Uterus (tissue), 4 donors: ENCODE results near the gene PTPN20. TPM values are rescaled to one million over a fixed set of nuclear protein-coding genes. Genes with fewer than 3 reads are reported as not detected.

Source experiments
- DNase-seq, 2 donors: peaks; one replicate each; pipeline ENCODE4 v3.0.0-alpha.2; 2019 to 2020
- H3K27ac ChIP-seq, 2 donors: fragments of 200-600 bp; sonication (generic); 1 replicate in 1 of 2; 2 replicates in 1 of 2; pipeline ENCODE4 v1.5.1; 2016 to 2018
- H3K27me3 ChIP-seq, 2 donors: fragments of 200-600 bp; sonication (generic); one replicate each; pipeline ENCODE4 v1.5.1; 2018 to 2019; ENCODE audit warnings: control low read depth in 1 of 2
- H3K36me3 ChIP-seq, 2 donors: fragments of 200-600 bp; sonication (generic); one replicate each; pipeline ENCODE4 v1.5.1; 2019; ENCODE audit warnings: control low read depth in 1 of 2
- H3K4me1 ChIP-seq, 2 donors: fragments of 200-600 bp; sonication (generic); one replicate each; pipeline ENCODE4 v1.5.1; 2018 to 2019; ENCODE audit warnings: control low read depth in 1 of 2
- H3K4me3 ChIP-seq, 2 donors: fragments of 200-600 bp; sonication (generic); 1 replicate in 1 of 2; 2 replicates in 1 of 2; pipeline ENCODE4 v1.5.1; 2018 to 2019; ENCODE audit warnings: mild to moderate bottlenecking in 1 of 2
- H3K9me3 ChIP-seq, 2 donors: fragments of 200-600 bp; sonication (generic); one replicate each; pipeline ENCODE4 v1.5.1; 2019; ENCODE audit warnings: control low read depth in 1 of 2
- POLR2A ChIP-seq, 2 donors: fragments of 450-650 bp; IDR thresholded peaks; one replicate each; pipeline ENCODE4 v1.6.1; 2016; ENCODE audit warnings: antibody characterized with exemption in 2 of 2, mild to moderate bottlenecking in 1 of 2, moderate library complexity in 1 of 2
- intact Hi-C: fragments of 100-400 bp; cut with DNase I; formaldehyde crosslinking; loops from one replicate; pipeline ENCODE4 v1.15.1; 2023; ENCODE audit warnings: low total_unique reads
- total RNA-seq, 4 donors: library from RNA; depleted of rRNA in 3 of 4; stranded (reverse); fragments of >200 nt in 3 of 4; gene quantifications; one replicate each; pipeline versions ENCODE4 v1.1.0 to v1.2.4, GENCODE V29; 2014 to 2023
- TF ChIP-seq, protein P1 (sequence below), 4 experiments: fragments of 200-600 bp in 2 of 4; fragments of 450-650 bp in 2 of 4; sonication (generic) in 2 of 4; IDR thresholded peaks; one replicate each; pipeline ENCODE4 v1.5.1; 2016 to 2019; ENCODE audit warnings: antibody characterized with exemption in 4 of 4, mild to moderate bottlenecking in 2 of 4, moderate library complexity in 1 of 4
- donor health status: DM: yes; HTN: yes; CAD: no.

The PTPN20 gene
- total RNA-seq, 4 donors from 2014 or later: 3.5 to 12.6 (median 4.4) TPM; not detected in 1

DNA sequence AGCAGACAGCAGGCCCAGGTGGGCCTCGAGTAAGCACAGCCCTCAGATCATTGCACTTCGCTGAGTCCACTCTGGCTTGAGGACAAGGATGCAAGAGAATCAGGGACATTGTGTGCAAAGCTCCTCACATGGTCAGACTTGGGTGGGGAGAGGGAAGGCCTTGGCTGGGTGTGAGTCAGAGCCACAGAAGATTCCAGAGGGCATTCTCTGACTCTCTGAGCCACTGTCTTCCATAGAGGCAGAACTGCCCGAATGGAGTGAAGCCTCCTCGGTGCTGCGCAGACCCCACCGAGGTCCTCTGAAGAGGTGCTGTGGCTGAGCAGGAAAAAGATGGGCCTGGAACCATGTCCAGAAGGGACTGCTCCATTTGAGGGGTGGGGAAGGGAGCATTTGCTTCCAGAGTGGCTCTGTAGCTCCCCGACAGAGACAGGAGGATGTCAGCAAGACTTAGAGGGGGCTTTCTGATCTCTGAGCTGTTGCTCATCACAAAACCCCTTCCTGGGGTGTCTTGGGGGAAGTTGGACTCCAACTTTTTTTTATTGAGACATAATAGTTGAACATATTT, 120.8 kb downstream of the PTPN20 start:
- H3K27me3 ChIP-seq: no peaks in the 10 kb centered on the region
- H3K36me3 ChIP-seq: no peaks in the 10 kb centered on the region
- DNase-seq: peak in 1 of 2 donors; percentile 37
- no peak overlapping the region for H3K4me3 ChIP-seq
- no peaks in the 10 kb centered on the region for H3K9me3 ChIP-seq
- intact Hi-C loops: no loop called here
- no peaks in the 10 kb centered on the region for H3K4me1 ChIP-seq
- peak overlapping the region in 1 of 2 donors; percentile 49 for H3K27ac ChIP-seq
- TF ChIP-seq, protein P1, sequence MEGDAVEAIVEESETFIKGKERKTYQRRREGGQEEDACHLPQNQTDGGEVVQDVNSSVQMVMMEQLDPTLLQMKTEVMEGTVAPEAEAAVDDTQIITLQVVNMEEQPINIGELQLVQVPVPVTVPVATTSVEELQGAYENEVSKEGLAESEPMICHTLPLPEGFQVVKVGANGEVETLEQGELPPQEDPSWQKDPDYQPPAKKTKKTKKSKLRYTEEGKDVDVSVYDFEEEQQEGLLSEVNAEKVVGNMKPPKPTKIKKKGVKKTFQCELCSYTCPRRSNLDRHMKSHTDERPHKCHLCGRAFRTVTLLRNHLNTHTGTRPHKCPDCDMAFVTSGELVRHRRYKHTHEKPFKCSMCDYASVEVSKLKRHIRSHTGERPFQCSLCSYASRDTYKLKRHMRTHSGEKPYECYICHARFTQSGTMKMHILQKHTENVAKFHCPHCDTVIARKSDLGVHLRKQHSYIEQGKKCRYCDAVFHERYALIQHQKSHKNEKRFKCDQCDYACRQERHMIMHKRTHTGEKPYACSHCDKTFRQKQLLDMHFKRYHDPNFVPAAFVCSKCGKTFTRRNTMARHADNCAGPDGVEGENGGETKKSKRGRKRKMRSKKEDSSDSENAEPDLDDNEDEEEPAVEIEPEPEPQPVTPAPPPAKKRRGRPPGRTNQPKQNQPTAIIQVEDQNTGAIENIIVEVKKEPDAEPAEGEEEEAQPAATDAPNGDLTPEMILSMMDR (IDR thresholded peaks at IDR 0.05): no peak
- TF ChIP-seq POLR2A (IDR thresholded peaks at IDR 0.05): no peak

GRCh38 chr10:47033081-47033480, 121.9 kb downstream of the PTPN20 start:
- Histone ChIP-seq H3K9me3 (no peaks in the 10 kb centered on the region), H3K4me3 (no peak overlapping the region), H3K27me3 (no peaks in the 10 kb centered on the region), H3K36me3 (no peaks in the 10 kb centered on the region), H3K27ac (no peak overlapping the region), H3K4me1 (no peaks in the 10 kb centered on the region)
- intact Hi-C loops: no loop called here
- peak in 1 of 2 donors; percentile 4 for DNase-seq
- TF ChIP-seq POLR2A (IDR thresholded peaks at IDR 0.05): no peak
- TF ChIP-seq, protein P1 (IDR thresholded peaks at IDR 0.05): no peak

DNA sequence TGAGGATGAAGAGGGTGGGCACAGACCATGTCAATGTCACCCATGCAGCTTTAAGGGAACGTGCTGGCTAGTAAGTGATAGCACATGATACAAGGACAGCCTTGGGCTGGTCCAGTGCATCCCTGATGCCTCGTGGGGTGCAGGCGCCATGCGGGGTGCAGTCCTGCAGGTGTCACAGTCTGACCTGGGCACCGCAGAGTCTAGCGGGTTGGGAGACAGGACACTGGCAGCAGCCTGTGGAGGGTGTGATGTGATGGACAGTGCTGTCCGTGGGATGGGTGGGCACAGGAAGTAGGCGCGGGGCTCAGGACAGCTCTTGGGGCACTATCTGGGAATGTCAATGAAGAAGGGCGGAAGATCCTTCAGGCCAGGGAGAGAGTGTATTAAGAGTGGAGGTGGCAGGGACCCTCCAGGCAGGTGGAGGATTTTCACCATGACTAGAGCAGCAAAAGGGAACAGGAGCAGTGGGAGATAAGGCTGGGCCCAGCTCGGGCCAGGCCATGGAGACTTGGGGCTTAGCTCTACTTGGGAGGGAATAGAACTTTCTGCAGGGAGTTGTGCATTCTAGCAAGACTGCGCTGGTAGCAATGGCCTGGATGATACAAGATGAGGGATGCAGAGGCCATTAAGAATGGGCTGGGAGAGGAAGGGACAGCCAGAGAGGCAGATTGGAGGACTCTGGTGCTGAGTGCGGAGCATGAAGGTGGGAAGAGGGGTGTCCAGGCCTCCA, 122.5 kb downstream of the PTPN20 start:
- TF ChIP-seq POLR2A (IDR thresholded peaks at IDR 0.05): no peak
- TF ChIP-seq, protein P1 (IDR thresholded peaks at IDR 0.05): no peak
- Histone ChIP-seq H3K4me1 (no peaks in the 10 kb centered on the region), H3K27me3 (no peaks in the 10 kb centered on the region), H3K36me3 (no peaks in the 10 kb centered on the region), H3K4me3 (no peak overlapping the region), H3K27ac (no peak overlapping the region), H3K9me3 (no peaks in the 10 kb centered on the region)
- peak; percentile 3 to 4 for DNase-seq
- intact Hi-C loops: no loop called here

GRCh38 chr10:47034441-47035051, 123.3 kb downstream of the PTPN20 start:
- H3K4me1 ChIP-seq: no peaks in the 10 kb centered on the region
- no peak overlapping the region for H3K4me3 ChIP-seq
- intact Hi-C loops: no loop called here
- H3K27ac ChIP-seq: no peak overlapping the region
- TF ChIP-seq, protein P1 (IDR thresholded peaks at IDR 0.05): no peak
- no peak for TF ChIP-seq POLR2A (IDR thresholded peaks at IDR 0.05)
- DNase-seq: peak in 1 of 2 donors; percentile 3
- H3K36me3 ChIP-seq: no peaks in the 10 kb centered on the region
- no peaks in the 10 kb centered on the region for H3K27me3 ChIP-seq
- H3K9me3 ChIP-seq: no peaks in the 10 kb centered on the region
